ENCODE results near the gene NBPF1.
"Not testable (repeated sequence)": the region's sequence is repeated elsewhere in the genome, so short reads cannot be mapped to it uniquely, and the experiment has no call there.

NBPF1 gene

GRCh38 chr1:16621681-16622315 is 8.4 kb upstream of the NBPF1 start:
- peak in 1 of 2 experiments; percentile 1 for DNase-seq

- no peak for DNase-seq
Observed at GRCh38 chr1:16621300-16621658, 7.9 kb upstream of the NBPF1 start.

- peak in 1 of 2 experiments; percentile 2 for DNase-seq
Observed at GRCh38 chr1:16619803-16620501, 6.6 kb upstream of the NBPF1 start.

GRCh38 chr1:16618719-16619118 is 5.4 kb upstream of the NBPF1 start:
- DNase-seq = no peak

GRCh38 chr1:16617778-16618580 is 4.6 kb upstream of the NBPF1 start:
- DNase-seq = no peak

- no peak for DNase-seq
Observed at GRCh38 chr1:16617114-16617631, 3.8 kb upstream of the NBPF1 start.

- DNase-seq = no peak
Observed at GRCh38 chr1:16615253-16616252, 2.2 kb upstream of the NBPF1 start.

GRCh38 chr1:16614361-16615252 is 1.2 kb upstream of the NBPF1 start:
- no peak for DNase-seq

GRCh38 chr1:16612332-16613172 is 812 bp downstream of the NBPF1 start:
- DNase-seq = no peak

GRCh38 chr1:16611981-16612331 is 1.4 kb downstream of the NBPF1 start:
- DNase-seq = not testable (repeated sequence)

GRCh38 chr1:16611164-16611563 is 2.2 kb downstream of the NBPF1 start:
- not testable (repeated sequence) for DNase-seq

- not testable (repeated sequence) for DNase-seq
Observed at GRCh38 chr1:16610553-16610952, 2.8 kb downstream of the NBPF1 start.

GRCh38 chr1:16609761-16610160 is 3.6 kb downstream of the NBPF1 start:
- DNase-seq = not testable (repeated sequence)

- DNase-seq = no peak
Observed at GRCh38 chr1:16608838-16609560, 4.4 kb downstream of the NBPF1 start.

- not testable (repeated sequence) for DNase-seq
Observed at GRCh38 chr1:16607853-16608815, 5.2 kb downstream of the NBPF1 start.

GRCh38 chr1:16607433-16607851 is 5.9 kb downstream of the NBPF1 start:
- DNase-seq = no peak

- not testable (repeated sequence) for DNase-seq
Observed at GRCh38 chr1:16606666-16607432, 6.5 kb downstream of the NBPF1 start.

All from stimulated activated CD4-positive, alpha-beta T cell treated with anti-CD3 and anti-CD28 coated beads, Interleukin-4, amount 100 ng/mL, for 4 hours (primary cell).